ENCODE results near the gene MASP1.

DNA sequence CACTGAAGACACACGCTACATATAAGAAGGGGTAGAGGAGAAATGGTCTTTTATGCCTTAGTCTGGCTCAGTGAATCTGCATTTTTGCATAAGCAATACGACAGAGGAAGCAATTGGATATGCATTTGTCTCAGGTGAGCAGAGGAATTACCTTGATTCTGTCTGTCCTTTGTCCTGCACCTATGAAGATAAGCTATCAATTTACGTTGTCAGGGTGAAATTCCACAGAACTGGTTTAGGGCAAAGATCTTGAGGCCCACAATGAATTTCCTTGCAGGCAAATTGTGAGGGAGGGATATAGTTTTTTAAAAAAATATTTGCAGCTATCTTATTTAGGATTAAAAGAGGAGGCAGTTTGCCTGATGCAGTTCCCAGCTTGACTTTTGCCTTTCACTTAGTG, 31.6 kb upstream of the MASP1 start:
- TF ChIP-seq CTCF (conservative IDR thresholded peaks at IDR 0.05) (no peak), ZFX (IDR thresholded peaks at IDR 0.05) (no peak)

Measured in C4-2B (cell line).